Measurements from ENCODE around the gene RPS27L.

RPS27L gene

DNA sequence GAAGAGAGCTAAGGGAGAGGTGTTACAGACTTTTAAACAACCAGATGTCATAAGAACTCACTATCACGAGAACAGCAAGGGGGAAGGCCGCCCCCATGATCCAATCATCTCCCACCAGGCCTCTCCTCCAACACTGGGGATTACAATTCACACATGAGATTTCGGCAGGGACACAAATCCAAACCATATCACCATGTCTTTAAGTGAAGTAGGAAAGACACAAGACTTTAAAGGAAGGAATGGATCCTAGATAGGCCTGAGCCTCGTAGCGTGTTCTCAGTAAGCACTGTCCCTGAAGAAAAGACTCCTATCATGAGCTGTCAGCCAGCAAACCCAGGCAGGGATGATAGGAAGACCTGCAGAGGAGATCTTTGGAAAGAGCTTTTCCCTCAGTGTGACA, 15.1 kb upstream of the RPS27L start:
- no peak for DNase-seq (ENCODE audit: insufficient read length, low spot score)
- no peak for TF ChIP-seq PAX5 (IDR thresholded peaks at IDR 0.05; ENCODE audit: insufficient read depth, low read length, severe bottlenecking)
- no peak for TF ChIP-seq POLR2A (IDR thresholded peaks at IDR 0.05; ENCODE audit: low read depth, low read length)
- TF ChIP-seq POLR2AphosphoS5 (IDR thresholded peaks at IDR 0.05; ENCODE audit: low read depth, low read length) = no peak
- no peak for TF ChIP-seq SPI1 (IDR thresholded peaks at IDR 0.05; ENCODE audit: low read depth, low read length)
- TF ChIP-seq TAF1 (IDR thresholded peaks at IDR 0.05; ENCODE audit: low read depth, low read length) = no peak
- TF ChIP-seq POU2F2 (IDR thresholded peaks at IDR 0.05; ENCODE audit: low read depth, low read length) = no peak

GRCh38 chr15:63169788-63170187, 12.5 kb upstream of the RPS27L start:
- FAIRE-seq (no peak), DNase-seq (ENCODE audit: insufficient read length, low spot score) (no peak)
- no peak for TF ChIP-seq POLR2AphosphoS5 (IDR thresholded peaks at IDR 0.05; ENCODE audit: low read depth, low read length)
- no peak for TF ChIP-seq TAF1 (IDR thresholded peaks at IDR 0.05; ENCODE audit: low read depth, low read length)
- TF ChIP-seq POLR2A (IDR thresholded peaks at IDR 0.05; ENCODE audit: low read depth, low read length) = no peak
- no peak for TF ChIP-seq SPI1 (IDR thresholded peaks at IDR 0.05; ENCODE audit: low read depth, low read length)
- TF ChIP-seq POU2F2 (IDR thresholded peaks at IDR 0.05; ENCODE audit: low read depth, low read length) = no peak
- TF ChIP-seq PAX5 (IDR thresholded peaks at IDR 0.05; ENCODE audit: insufficient read depth, low read length, severe bottlenecking) = no peak

More for the DNA sequence above, 15.1 kb upstream of the RPS27L start:
- no peak for FAIRE-seq

DNA sequence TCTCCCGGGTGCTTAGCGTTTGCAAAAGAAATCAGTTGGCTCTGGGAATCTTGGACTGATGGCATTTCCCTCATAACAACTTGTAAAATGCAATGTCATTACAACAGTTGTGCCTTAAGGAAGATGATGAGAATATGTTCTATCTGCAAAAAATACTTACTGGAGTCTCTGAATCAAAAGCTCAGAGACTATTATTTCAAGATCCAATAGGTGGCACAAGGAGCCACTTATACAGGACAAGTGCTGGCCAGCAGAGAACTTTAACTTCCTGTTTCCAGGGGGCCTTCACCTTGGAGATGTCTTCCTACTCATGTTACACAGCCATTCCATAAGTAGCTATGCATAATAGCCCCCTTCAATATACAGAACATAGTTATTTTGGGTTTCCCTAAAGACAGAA, 8.9 kb upstream of the RPS27L start:
- TF ChIP-seq POLR2AphosphoS5 (IDR thresholded peaks at IDR 0.05; ENCODE audit: low read depth, low read length) (no peak), SPI1 (IDR thresholded peaks at IDR 0.05; ENCODE audit: low read depth, low read length) (no peak), TAF1 (IDR thresholded peaks at IDR 0.05; ENCODE audit: low read depth, low read length) (no peak), PAX5 (IDR thresholded peaks at IDR 0.05; ENCODE audit: insufficient read depth, low read length, severe bottlenecking) (no peak), POU2F2 (IDR thresholded peaks at IDR 0.05; ENCODE audit: low read depth, low read length) (no peak), POLR2A (IDR thresholded peaks at IDR 0.05; ENCODE audit: low read depth, low read length) (no peak)
- DNase-seq (ENCODE audit: insufficient read length, low spot score) (no peak), FAIRE-seq (no peak)

- DNase-seq (ENCODE audit: insufficient read length, low spot score) (no peak), FAIRE-seq (no peak)
- no peak for TF ChIP-seq PAX5 (IDR thresholded peaks at IDR 0.05; ENCODE audit: insufficient read depth, low read length, severe bottlenecking)
- TF ChIP-seq POLR2A (IDR thresholded peaks at IDR 0.05; ENCODE audit: low read depth, low read length) = no peak
- TF ChIP-seq POU2F2 (IDR thresholded peaks at IDR 0.05; ENCODE audit: low read depth, low read length) = no peak
- no peak for TF ChIP-seq POLR2AphosphoS5 (IDR thresholded peaks at IDR 0.05; ENCODE audit: low read depth, low read length)
- no peak for TF ChIP-seq SPI1 (IDR thresholded peaks at IDR 0.05; ENCODE audit: low read depth, low read length)
- no peak for TF ChIP-seq TAF1 (IDR thresholded peaks at IDR 0.05; ENCODE audit: low read depth, low read length)
Observed at GRCh38 chr15:63165166-63165859, 8.0 kb upstream of the RPS27L start.

- no peak for FAIRE-seq
Observed at GRCh38 chr15:63163217-63163616, 5.9 kb upstream of the RPS27L start.

GRCh38 chr15:63160638-63161037, 3.4 kb upstream of the RPS27L start:
- no peak for FAIRE-seq
- TF ChIP-seq POU2F2 (IDR thresholded peaks at IDR 0.05; ENCODE audit: low read depth, low read length) = no peak
- no peak for TF ChIP-seq TAF1 (IDR thresholded peaks at IDR 0.05; ENCODE audit: low read depth, low read length)
- no peak for TF ChIP-seq POLR2A (IDR thresholded peaks at IDR 0.05; ENCODE audit: low read depth, low read length)
- TF ChIP-seq POLR2AphosphoS5 (IDR thresholded peaks at IDR 0.05; ENCODE audit: low read depth, low read length) = no peak
- TF ChIP-seq PAX5 (IDR thresholded peaks at IDR 0.05; ENCODE audit: insufficient read depth, low read length, severe bottlenecking) = no peak
- TF ChIP-seq SPI1 (IDR thresholded peaks at IDR 0.05; ENCODE audit: low read depth, low read length) = no peak
- DNase-seq (ENCODE audit: insufficient read length, low spot score) = no peak

More at GRCh38 chr15:63163217-63163616, 5.9 kb upstream of the RPS27L start:
- DNase-seq (ENCODE audit: insufficient read length, low spot score) = no peak
- TF ChIP-seq POLR2AphosphoS5 (IDR thresholded peaks at IDR 0.05; ENCODE audit: low read depth, low read length) (no peak), POU2F2 (IDR thresholded peaks at IDR 0.05; ENCODE audit: low read depth, low read length) (no peak), POLR2A (IDR thresholded peaks at IDR 0.05; ENCODE audit: low read depth, low read length) (no peak), TAF1 (IDR thresholded peaks at IDR 0.05; ENCODE audit: low read depth, low read length) (no peak), SPI1 (IDR thresholded peaks at IDR 0.05; ENCODE audit: low read depth, low read length) (no peak), PAX5 (IDR thresholded peaks at IDR 0.05; ENCODE audit: insufficient read depth, low read length, severe bottlenecking) (no peak)

DNA sequence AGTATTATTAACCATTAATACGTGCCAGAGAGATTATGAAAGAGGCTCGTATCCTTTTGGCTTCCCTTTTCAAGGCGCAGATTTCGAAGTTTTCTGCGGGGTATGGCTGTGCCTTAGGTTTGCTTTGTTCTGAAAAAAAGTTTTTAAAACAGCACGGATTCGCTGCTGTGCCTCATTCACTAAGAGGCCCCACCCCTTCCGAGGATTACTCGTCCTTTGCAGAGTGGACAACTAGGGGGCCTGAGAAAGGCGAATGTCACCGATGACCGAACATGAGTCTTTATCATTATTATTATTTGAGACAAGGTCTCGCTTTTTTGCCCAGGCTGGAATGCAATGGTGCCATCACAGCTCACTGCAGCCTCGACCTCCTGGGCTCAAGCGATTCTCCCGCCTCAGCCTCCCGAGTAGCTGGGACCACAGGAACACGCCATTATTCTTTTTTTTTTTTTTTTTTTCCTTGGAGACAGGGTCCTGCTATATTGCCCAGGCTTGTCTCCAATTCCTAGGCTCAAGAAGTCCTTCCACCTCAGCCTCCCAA, 684 bp upstream of the RPS27L start:
- FAIRE-seq (no peak), DNase-seq (ENCODE audit: insufficient read length, low spot score) (no peak)
- no peak for TF ChIP-seq POLR2A (IDR thresholded peaks at IDR 0.05; ENCODE audit: low read depth, low read length)
- no peak for TF ChIP-seq POLR2AphosphoS5 (IDR thresholded peaks at IDR 0.05; ENCODE audit: low read depth, low read length)
- no peak for TF ChIP-seq PAX5 (IDR thresholded peaks at IDR 0.05; ENCODE audit: insufficient read depth, low read length, severe bottlenecking)

GRCh38 chr15:63156755-63157117, 541 bp downstream of the RPS27L start:
- TF ChIP-seq POLR2AphosphoS5 (IDR thresholded peaks at IDR 0.05; ENCODE audit: low read depth, low read length) (no peak), TAF1 (IDR thresholded peaks at IDR 0.05; ENCODE audit: low read depth, low read length) (no peak), PAX5 (IDR thresholded peaks at IDR 0.05; ENCODE audit: insufficient read depth, low read length, severe bottlenecking) (no peak), SPI1 (IDR thresholded peaks at IDR 0.05; ENCODE audit: low read depth, low read length) (no peak), POLR2A (IDR thresholded peaks at IDR 0.05; ENCODE audit: low read depth, low read length) (no peak), POU2F2 (IDR thresholded peaks at IDR 0.05; ENCODE audit: low read depth, low read length) (no peak)
- no peak for FAIRE-seq
- no peak for DNase-seq (ENCODE audit: insufficient read length, low spot score)

DNA sequence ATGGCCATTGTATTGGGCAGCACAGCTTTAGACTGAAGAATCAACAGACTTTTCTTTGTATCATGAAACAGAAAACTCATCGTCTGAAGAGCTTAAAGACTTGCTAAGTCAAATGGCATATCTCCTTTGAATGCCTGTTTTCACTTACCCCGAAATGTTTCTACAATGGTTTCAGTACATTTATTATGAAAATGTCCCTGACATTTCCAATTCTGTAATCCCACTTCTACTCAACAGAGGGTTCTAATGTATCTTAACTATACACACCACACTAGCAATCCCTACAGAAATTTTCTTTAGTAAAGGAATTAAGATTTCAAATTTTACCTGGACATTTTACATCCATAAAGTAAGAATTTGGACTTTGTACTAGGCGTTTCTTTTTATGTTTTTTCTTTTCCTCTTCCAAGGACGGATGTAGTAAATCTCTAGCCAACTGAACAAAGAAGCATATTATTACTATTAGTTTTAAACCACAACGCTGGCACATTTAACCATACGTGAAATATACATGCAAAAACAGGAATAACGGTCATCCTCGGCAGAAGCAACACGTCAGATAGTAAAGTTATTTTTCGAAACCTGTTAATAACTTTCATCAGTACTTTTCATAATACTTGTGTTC, 1.1 kb downstream of the RPS27L start:
- no peak for DNase-seq (ENCODE audit: insufficient read length, low spot score)
- no peak for FAIRE-seq
- TF ChIP-seq POU2F2 (IDR thresholded peaks at IDR 0.05; ENCODE audit: low read depth, low read length) = no peak
- no peak for TF ChIP-seq TAF1 (IDR thresholded peaks at IDR 0.05; ENCODE audit: low read depth, low read length)
- TF ChIP-seq POLR2A (IDR thresholded peaks at IDR 0.05; ENCODE audit: low read depth, low read length) = no peak
- TF ChIP-seq PAX5 (IDR thresholded peaks at IDR 0.05; ENCODE audit: insufficient read depth, low read length, severe bottlenecking) = no peak
- no peak for TF ChIP-seq SPI1 (IDR thresholded peaks at IDR 0.05; ENCODE audit: low read depth, low read length)
- TF ChIP-seq POLR2AphosphoS5 (IDR thresholded peaks at IDR 0.05; ENCODE audit: low read depth, low read length) = no peak
